Gastroesophageal sphincter (tissue), 3 donors: ENCODE data around the gene STAT1.

Experiments
- CTCF ChIP-seq, 4 experiments: fragments of 200-600 bp in 2 of 4; fragments of 450-650 bp in 2 of 4; sonication (generic) in 1 of 4; IDR thresholded peaks; one replicate each; pipeline ENCODE4 v1.5.1; 2017 to 2019; ENCODE audit warnings: antibody characterized with exemption in 4 of 4, mild to moderate bottlenecking in 2 of 4, moderate library complexity in 2 of 4
- EP300 ChIP-seq: sonication (generic); formaldehyde crosslinking; IDR thresholded peaks from one replicate; pipeline ENCODE4 v1.6.1; 2017; ENCODE audit warnings: antibody characterized with exemption, mild to moderate bottlenecking

GRCh38 chr2:191006997-191007783 is 6.8 kb downstream of the STAT1 start:
- TF ChIP-seq CTCF (IDR thresholded peaks at IDR 0.05) (no peak), EP300 (no peak)
